GM19351 (cell line): Measurements from ENCODE around the gene RNF149.
"Not testable (repeated sequence)": the region's sequence is repeated elsewhere in the genome, so short reads cannot be mapped to it uniquely, and the experiment has no call there.

Experiments used
- ATAC-seq: cut with Tn5 transposase; IDR thresholded peaks from one replicate; pipeline ENCODE4 v1.9.1; 2021; ENCODE audit warnings: mild to moderate bottlenecking, moderate library complexity; ENCODE audit not compliant: unreplicated experiment

The RNF149 gene

GRCh38 chr2:101332885-101333766 lies 24.6 kb upstream of the RNF149 start:
- no peak for ATAC-seq

DNA sequence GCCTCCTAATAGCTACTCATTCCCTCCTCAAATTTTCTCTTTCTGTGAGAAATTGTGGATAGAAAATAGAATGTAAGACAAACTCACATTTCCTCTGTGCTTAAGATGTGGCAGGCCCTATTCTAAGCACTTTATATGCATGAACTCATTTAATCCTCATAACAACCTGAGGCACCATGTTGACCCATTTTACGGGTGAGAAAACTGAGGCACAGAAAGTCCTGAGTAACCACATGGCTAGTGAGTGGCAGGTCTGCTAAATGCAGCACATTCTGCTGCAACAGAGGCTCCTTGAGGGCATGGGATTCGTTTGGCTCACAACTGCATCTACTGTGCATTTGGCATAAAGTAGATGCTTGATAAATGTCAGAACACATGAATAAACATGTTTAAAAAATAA lies 22.7 kb upstream of the RNF149 start:
- ATAC-seq: no peak

DNA sequence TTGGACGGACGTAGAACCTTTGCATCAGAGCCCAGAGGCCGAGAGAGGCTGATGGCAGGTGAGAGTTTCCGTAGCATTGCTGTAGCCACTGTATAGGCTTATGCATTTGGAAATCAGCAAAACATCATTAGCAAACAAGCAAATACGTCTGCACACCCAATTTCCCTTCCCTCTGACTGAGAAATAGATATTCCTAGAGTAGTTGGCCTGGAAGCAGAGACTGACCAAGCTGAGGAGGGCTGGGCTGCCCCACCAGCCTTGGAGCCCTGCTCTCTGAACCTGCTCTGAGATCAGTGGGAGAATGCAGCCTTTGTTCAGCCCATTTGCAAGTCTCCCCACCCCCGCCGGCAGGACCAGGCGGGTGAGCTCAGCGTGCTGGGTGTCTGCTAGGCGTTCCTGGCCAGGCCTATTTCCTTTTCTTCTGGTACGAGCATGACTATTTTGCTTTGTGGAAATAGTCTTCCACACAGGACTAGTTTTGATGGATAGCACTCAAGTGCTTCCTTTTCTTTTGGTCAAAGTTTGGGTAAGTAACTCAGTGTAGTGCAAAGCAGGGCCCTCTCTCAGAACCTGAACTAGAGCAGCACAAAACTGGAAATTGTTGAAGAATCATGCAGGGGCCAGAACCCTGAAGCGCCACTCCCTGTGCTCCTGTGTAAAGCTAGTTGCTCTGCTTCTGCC lies 21.9 kb upstream of the RNF149 start:
- no peak for ATAC-seq

DNA sequence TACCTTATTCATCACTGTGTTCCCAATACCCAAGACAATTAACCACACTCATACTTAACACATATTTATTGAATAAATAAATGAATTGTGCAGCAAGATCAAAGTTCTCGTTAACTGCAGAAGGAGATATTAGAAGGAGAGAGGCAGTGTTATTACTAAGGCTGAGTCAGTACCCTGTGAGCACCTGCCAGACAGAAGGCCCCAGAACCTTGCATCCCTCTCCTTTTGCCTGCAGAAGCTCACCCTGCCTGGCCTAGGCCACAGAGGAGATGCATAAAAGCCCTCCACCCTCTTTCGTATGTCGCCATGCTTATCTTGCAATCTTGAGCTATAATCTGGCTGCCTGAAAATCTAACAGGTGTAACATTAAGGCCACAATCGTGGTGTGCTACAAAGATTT lies 20.5 kb upstream of the RNF149 start:
- no peak for ATAC-seq

DNA sequence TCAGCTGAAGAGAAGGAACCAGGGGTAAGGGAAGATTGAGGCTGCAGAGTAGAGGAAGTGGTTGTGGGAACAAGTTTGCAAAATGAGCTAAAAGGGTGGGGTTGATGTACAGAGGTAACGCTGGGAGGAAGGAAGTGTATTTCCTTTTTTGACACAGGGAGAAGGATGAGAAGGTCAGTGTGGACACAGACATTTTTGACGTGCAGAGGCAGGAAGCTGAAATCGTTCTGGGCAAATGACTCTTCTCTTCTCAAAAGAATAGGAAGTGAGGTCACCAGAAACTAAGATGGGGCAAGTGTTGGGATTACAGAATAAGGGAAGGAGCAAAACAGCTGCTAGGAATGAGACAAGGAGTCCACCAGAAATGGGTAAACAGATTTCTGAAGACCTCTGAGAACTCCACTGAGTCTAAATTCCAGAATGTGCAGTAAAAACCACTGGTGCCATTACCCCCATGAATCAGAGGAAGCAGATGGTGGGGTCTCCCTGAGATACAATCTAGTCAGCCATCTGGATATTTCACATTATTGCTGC lies 20.0 kb upstream of the RNF149 start:
- ATAC-seq: no peak

DNA sequence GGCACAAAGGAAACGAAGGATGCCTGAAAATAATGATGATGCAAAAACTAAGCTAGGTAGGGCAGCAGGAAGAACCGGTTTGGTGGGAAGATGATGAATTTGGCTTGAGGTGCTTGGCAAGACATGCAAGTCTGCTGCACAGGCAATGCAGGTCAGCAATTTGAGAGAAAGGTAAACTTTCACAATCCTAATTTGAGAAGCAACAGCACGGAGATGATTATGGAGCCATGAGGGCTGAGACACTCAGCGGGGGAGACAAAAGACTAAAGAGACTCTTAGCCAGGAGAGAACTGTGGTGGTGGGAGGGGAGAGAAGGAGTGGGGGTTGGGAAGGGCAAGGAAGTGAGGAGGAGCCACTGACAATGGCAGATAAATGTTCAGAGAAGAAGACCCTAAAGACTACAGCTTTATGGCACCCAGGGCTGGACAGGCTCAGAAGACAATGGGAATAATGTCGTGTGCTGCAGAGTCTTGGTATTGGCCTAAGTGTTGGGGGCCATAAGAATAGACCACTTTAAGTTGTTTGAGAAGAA lies 19.4 kb upstream of the RNF149 start:
- ATAC-seq: no peak

GRCh38 chr2:101325425-101325824 lies 16.9 kb upstream of the RNF149 start:
- ATAC-seq: no peak

DNA sequence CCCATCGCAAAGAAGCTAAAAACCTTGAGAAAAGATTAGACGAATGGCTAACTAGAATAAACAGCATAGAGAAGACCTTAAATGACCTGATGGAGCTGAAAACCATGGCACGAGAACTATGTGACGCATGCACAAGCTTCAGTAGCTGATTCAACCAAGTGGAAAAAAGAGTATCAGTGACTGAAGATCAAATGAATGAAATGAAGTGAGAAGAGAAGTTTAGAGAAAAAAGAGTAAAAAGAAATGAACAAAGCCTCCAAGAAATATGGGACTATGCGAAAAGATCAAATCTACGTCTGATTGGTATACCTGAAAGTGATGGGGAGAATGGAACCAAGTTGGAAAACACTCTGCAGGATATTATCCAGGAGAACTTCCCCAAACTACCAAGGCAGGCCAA lies 8.1 kb upstream of the RNF149 start:
- not testable (repeated sequence) for ATAC-seq

- no peak for ATAC-seq
Measured at GRCh38 chr2:101311696-101312017, 3.2 kb upstream of the RNF149 start.

- no peak for ATAC-seq
Measured at GRCh38 chr2:101310834-101311695, 2.6 kb upstream of the RNF149 start.

DNA sequence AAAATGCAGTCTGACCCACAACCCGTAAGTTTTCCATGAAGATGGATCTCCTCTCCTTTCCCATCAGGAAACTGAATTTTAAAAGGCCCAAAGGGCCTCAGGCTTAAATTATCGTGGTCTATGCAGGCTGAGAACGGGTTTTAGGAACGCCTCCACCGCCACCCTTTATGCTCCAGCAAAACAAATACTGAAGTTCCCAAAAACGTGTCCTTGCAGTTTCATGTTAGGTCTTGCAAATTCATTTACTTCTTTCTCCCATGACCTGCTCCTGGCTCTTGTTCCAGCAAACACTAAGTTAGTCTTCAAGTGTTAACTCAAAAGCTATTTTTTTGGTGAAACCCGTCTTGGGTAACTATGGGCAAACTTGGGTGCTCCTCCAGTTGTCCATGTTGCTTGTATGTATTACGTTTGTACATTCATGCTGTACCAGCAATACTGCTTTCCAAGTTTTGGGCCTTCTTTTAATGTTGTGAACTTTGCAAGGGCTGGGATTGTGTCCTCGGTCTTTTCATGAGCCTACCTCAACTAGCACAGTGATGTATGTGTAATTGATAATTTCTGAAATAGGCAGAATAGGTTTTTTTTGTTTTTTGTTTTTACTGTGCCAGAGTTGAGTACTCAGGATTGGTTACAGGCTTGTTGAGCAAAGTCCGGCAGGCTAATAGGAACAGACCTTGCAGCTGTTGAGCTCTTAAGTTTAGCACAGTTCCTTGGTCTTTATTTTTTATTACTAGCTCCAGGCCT lies 1.8 kb upstream of the RNF149 start:
- no peak for ATAC-seq

DNA sequence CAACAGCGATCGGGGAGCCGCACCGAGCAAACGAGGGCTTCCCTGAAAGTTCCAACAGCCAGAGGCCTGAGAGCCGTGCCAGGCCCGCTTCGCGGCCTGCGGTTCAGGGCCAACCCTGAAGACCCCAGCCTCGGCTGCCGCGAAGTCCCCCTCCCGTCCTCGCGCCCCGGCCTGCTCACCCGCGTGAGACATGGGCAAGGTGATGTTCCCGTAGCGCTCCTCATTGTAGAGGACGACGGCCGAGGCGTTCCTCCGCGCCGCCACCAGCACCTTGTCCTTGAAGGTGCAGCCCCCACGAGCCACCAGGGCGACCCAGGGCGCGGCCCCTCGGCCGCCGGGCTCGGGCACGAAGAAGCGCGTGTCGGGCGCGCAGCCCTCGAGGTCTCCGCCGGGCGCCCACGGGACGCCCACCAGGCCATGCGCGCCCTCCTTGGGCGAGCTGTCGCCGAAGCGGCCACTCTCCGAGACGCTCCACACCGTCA lies 510 bp downstream of the RNF149 start:
- peak; percentile 15 for ATAC-seq

DNA sequence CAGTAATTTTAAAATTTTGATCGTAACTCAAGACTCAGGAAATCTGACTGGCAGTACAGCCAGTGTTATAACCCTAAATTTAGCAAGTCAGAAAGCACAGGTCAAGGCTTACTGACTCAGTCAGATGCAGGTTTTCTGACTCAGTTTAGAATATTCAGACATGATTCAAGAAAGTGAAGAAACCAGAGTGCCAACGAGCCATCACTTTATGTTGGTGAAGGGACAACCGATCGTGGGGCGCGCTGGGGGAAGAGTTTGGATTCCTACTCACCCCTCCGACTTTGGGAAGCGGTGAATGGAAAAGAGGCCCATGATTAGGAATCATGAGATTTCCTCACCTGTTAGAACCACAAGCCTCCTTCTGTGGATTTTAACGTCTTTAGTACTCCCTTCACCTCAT lies 998 bp downstream of the RNF149 start:
- ATAC-seq: no peak

GRCh38 chr2:101306410-101306809 lies 2.1 kb downstream of the RNF149 start:
- no peak for ATAC-seq

DNA sequence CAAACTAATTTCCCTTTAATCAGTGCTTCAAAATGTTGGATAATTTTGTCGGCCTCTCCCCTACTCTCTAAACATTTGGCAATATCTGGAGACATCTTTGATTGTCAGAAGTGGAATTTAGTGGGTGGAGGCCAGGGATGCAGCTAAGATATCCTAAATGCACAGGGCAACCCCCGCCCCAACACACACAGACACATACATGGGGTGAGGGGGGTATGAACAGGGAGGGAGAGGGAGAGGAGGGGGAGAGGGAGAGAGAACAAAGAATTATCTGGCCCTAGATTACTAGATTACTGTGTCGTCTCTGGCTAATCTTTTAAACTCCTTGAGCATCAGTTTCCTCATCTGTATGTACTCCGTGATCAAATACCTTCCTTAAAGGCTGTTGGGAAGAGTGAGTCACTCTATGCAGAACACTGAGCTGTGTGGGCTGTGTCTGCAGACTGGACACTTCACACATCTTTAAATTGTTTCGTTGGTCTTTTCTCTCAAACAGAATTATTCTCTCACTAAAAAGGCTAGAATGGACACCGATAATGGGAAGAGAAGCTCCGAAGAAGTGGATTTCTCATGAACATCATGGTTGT lies 2.9 kb downstream of the RNF149 start:
- no peak for ATAC-seq

- ATAC-seq: no peak
Measured at GRCh38 chr2:101305035-101305434, 3.5 kb downstream of the RNF149 start.

DNA sequence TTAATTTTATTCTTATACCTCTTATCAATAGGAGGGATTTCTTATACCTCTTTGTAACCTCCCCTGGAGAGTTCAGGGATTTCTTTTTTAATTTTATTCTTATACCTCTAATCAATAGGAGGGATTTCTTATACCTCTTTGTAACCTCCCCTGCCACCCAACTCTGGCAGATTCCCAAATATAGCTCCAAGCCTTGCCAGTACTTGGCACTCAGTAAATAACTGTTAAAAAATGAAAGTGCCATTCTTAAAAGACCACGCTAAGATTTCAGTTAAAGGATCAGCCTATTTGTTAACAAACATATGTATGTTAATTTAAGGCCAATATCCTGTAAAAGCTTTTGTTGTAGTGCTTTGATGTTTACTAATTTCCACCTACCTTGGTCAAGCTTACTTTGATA lies 4.8 kb downstream of the RNF149 start:
- no peak for ATAC-seq

DNA sequence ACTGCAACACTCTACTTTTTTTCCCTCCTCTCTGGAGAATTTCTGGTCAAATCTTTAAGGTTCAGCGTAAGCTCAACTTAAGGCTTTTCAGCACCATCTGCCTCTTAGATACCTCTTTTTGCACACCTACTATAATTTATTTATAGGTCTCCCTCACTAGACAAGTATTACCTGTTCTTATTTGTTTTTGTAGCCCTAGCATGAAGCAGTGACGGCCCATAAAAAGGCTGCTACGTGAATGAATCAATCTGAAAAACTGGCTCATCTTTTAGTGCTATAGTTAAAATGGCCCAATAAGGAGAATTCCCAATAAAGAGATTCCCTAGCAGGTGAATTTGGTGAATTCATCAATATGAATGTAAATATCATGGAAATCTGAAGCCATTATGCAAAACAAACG lies 6.5 kb downstream of the RNF149 start:
- no peak for ATAC-seq

- ATAC-seq: no peak
Measured at GRCh38 chr2:101300836-101301235, 7.7 kb downstream of the RNF149 start.

DNA sequence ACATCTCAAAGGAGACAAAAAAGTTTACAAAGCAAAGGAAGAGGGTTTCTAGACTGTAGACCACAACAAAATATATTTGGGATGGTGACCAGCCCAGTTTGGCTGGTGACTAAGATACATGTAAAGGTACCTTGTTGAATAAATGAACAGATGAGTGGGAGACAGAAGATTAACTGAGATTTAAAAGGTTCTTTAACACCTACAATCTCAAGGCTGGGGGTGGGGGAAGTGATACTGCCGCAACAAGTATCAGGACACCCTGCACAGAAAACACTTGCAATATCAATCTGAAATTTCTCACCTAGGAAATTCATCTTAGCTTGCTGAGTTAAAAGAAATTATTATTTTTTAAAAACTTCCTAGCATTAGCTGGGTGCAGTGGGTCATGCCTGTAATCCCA lies 8.3 kb downstream of the RNF149 start:
- no peak for ATAC-seq
